ENCODE results near the gene TOR4A.

TOR4A gene

GRCh38 chr9:137313956-137314560 is 36.5 kb downstream of the TOR4A start:
- ChIA-PET POLR2A (no interaction called here), CTCF (interaction anchor here (1.8 kb wide), 1 partner anchor 11 kb away, joined by 6 read pairs; the partner anchor contains the start of gene NRARP)
- no peak for TF ChIP-seq CTCF (IDR thresholded peaks at IDR 0.05; ENCODE audit: insufficient read depth, low read length, missing control alignments)
- no peak for DNase-seq (ENCODE audit: low read depth, low spot score)
- H3K4me3 ChIP-seq (ENCODE audit: low read depth, low read length), result no peak overlapping the region

GRCh38 chr9:137314561-137315560 is 37.3 kb downstream of the TOR4A start:
- POLR2A ChIA-PET, result no interaction called here
- H3K4me3 ChIP-seq (ENCODE audit: low read depth, low read length), result no peak overlapping the region
- CTCF ChIA-PET, result no interaction called here

GRCh38 chr9:137315581-137316011 is 38.1 kb downstream of the TOR4A start:
- ChIA-PET POLR2A (interaction anchor here (1.4 kb wide), 1 partner anchor 75 kb away, joined by 5 read pairs; the partner anchor contains the start of gene TUBB4B), CTCF (interaction anchor here (1.4 kb wide), 1 partner anchor 107 kb away, joined by 5 read pairs; the partner anchor contains the start of genes EXD3 and NOXA1)
- no peak for DNase-seq (ENCODE audit: low read depth, low spot score)
- TF ChIP-seq CTCF (IDR thresholded peaks at IDR 0.05; ENCODE audit: insufficient read depth, low read length, missing control alignments), result no peak
- no peak overlapping the region for H3K4me3 ChIP-seq (ENCODE audit: low read depth, low read length)

More at GRCh38 chr9:137314561-137315560, 37.3 kb downstream of the TOR4A start:
- no peak for DNase-seq (ENCODE audit: low read depth, low spot score)
- no peak for TF ChIP-seq CTCF (IDR thresholded peaks at IDR 0.05; ENCODE audit: insufficient read depth, low read length, missing control alignments)

GRCh38 chr9:137316012-137316981 is 38.8 kb downstream of the TOR4A start:
- ChIA-PET POLR2A (interaction anchor here (1.4 kb wide), 1 partner anchor 75 kb away, joined by 5 read pairs; the partner anchor contains the start of gene TUBB4B), CTCF (interaction anchor here (1.1 to 1.4 kb wide), 2 partner anchors 107 to 109 kb away, joined by 3 to 5 read pairs; partner anchors contain the start of genes EXD3 and NOXA1)

More at GRCh38 chr9:137316012-137316981, 38.8 kb downstream of the TOR4A start:
- no peak overlapping the region for H3K4me3 ChIP-seq (ENCODE audit: low read depth, low read length)
- TF ChIP-seq CTCF (IDR thresholded peaks at IDR 0.05; ENCODE audit: insufficient read depth, low read length, missing control alignments), result no peak
- no peak for DNase-seq (ENCODE audit: low read depth, low spot score)
